Measurements from ENCODE around the gene SRRM4.

DNA sequence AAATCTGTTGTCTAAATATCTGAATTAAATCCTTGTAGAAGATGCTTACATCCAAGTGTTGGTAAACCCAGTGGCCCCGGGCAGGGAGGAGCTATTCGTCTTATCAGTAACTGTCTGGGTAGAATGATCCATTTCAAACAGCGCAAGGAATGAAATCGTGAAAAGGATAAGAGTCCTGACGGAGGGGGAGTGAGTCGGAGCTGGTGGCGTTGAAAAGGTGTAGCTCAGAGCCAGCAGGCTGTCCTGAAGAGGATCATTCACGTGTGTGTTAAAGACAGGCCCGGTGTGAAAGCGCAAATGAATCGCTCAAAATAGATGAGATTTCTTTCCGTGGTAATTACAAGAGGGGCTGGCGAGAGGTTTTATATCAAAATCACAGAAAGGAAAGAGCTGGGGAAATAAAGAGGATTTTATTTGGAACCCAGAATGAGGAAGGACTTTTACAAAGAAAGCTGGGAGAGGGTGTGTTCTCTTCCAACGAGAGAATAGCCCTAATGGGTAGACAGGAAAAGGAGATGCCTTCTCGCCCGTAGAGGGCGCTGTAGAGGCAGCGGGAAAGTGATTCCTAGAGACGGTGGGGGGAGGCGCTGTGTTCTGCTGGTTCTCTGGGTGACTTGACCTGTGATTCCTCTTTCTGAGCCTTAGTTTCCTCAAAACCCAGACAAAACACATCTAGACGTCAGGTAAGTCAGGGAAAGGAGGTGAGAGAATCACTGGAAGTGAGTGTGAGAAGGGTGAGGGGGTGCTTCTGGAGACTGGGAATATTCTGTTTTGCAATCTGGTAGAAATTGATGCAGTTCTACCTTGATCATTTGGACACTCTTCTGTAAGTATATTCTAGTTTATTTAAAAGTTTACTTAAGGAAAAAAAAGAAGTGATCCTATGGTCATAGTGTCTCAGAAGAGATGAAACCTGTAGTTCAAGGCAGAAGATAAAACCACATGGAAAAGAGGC is 39.3 kb downstream of the SRRM4 start:
- TF ChIP-seq, protein P1, sequence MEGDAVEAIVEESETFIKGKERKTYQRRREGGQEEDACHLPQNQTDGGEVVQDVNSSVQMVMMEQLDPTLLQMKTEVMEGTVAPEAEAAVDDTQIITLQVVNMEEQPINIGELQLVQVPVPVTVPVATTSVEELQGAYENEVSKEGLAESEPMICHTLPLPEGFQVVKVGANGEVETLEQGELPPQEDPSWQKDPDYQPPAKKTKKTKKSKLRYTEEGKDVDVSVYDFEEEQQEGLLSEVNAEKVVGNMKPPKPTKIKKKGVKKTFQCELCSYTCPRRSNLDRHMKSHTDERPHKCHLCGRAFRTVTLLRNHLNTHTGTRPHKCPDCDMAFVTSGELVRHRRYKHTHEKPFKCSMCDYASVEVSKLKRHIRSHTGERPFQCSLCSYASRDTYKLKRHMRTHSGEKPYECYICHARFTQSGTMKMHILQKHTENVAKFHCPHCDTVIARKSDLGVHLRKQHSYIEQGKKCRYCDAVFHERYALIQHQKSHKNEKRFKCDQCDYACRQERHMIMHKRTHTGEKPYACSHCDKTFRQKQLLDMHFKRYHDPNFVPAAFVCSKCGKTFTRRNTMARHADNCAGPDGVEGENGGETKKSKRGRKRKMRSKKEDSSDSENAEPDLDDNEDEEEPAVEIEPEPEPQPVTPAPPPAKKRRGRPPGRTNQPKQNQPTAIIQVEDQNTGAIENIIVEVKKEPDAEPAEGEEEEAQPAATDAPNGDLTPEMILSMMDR (IDR thresholded peaks at IDR 0.05; ENCODE audit: low read depth, low read length), result peak; percentile 97
- TF ChIP-seq, protein P2, sequence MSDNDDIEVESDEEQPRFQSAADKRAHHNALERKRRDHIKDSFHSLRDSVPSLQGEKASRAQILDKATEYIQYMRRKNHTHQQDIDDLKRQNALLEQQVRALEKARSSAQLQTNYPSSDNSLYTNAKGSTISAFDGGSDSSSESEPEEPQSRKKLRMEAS (IDR thresholded peaks at IDR 0.05; ENCODE audit: low read depth, low read length), result no peak
- TF ChIP-seq MYC (IDR thresholded peaks at IDR 0.05; ENCODE audit: low read depth, low read length) (no peak), POLR2A (IDR thresholded peaks at IDR 0.05; ENCODE audit: extremely low read depth, insufficient read length) (no peak)

All from NB4 (cell line).